GM23248 (cell line): Measurements from ENCODE around the gene PARD3B.

Experiments used
- EZH2 ChIP-seq: fragments of 200-600 bp; sonication (generic); IDR thresholded peaks from 2 replicates; pipeline ENCODE4 v1.6.1; 2018; ENCODE audit warnings: antibody characterized with exemption, mild to moderate bottlenecking; ENCODE audit not compliant: insufficient read depth, poor library complexity, severe bottlenecking
- EZH2phosphoT487 ChIP-seq: fragments of 200-600 bp; sonication (generic); IDR thresholded peaks from 2 replicates; pipeline ENCODE4 v1.6.1; 2018; ENCODE audit warnings: antibody characterized with exemption, moderate library complexity, mild to moderate bottlenecking, low read depth; ENCODE audit not compliant: insufficient read depth

DNA sequence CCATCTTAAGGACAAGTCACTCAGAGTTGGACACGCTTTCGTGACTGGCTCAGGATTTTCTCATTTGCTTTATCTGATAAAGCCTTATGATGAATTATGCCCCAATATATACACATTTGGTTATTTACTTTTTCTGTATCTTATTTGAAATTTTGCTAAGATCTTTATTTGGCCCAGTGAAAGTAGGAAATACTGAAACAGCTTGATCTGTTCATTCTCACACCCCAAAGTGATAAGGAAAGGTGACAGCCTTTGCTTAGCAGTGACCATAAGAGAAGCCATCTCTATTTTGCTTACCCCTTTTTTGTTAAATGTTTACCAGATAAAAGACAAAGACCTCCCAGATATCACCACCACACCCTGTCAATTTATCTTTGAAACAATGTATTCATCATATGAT is 428.3 kb downstream of the PARD3B start:
- TF ChIP-seq EZH2 (no peak), EZH2phosphoT487 (no peak)
